GM12878 (cell line): ENCODE results near the gene C11orf98. TPM values are rescaled to one million over a fixed set of nuclear protein-coding genes. Genes with fewer than 3 reads are reported as not detected.
"Not testable (repeated sequence)": the region's sequence is repeated elsewhere in the genome, so short reads cannot be mapped to it uniquely, and the experiment has no call there.

Experiments used
- ATAC-seq: fragments of 200-7000 bp; cut with Tn5 transposase; 3 replicates; pipeline ENCODE4 v1.9.1; 2020; ENCODE audit warnings: mild to moderate bottlenecking, moderate library complexity
- BruUV-seq: library from RNA; stranded (reverse); fragments of 400-500 nt; replicated peaks from 2 replicates; lab custom pipeline; 2021; lab: Mats Ljungman, UMichigan
- CTCF ChIA-PET: fragments of 300-600 bp; sonication (Branson Sonifier 250); formaldehyde crosslinking; extraction: SDS; loops from one replicate; lab custom pipeline; 2021; ENCODE audit warnings: inconsistent platforms; lab: Yijun Ruan, JAX
- POLR2A ChIA-PET: fragments of 350-600 bp; formaldehyde crosslinking; extraction: SDS; loops from one replicate; lab custom pipeline; 2021; ENCODE audit warnings: inconsistent platforms; lab: Charles Lee
- RAD21 ChIA-PET: fragments of 300-600 bp; sonication (Branson Sonifier 250); formaldehyde crosslinking; loops from one replicate; lab custom pipeline; 2023; ENCODE audit warnings: antibody characterized with exemption; ENCODE audit not compliant: unreplicated experiment; lab: Charles Lee
- SMC1A ChIA-PET: fragments of 300-600 bp; sonication (Branson Sonifier 250); formaldehyde crosslinking; loops from one replicate; lab custom pipeline; 2023; ENCODE audit not compliant: unreplicated experiment, uncharacterized antibody; lab: Charles Lee
- DNase-seq: peaks from one replicate; pipeline ENCODE4 v3.0.0-alpha.2; 2011; ENCODE audit warnings: low read depth, low spot score
- FAIRE-seq: peaks from 3 replicates; lab custom pipeline; 2011; peaks lifted over from hg19 to GRCh38; lab: Jason Lieb, UNC
- H2AFZ ChIP-seq: 2 replicates; pipeline ENCODE4 v1.6.0; 2011; ENCODE audit warnings: low read depth, low read length, control low read depth; ENCODE audit not compliant: control insufficient read depth
- H3K27ac ChIP-seq: 2 replicates; pipeline ENCODE4 v1.5.1; 2011; ENCODE audit warnings: control low read depth; ENCODE audit not compliant: control insufficient read depth, insufficient read depth
- H3K27me3 ChIP-seq, 2 experiments: replicated peaks in 1 of 2; 2 replicates each; pipeline versions ENCODE4 v1.6.0 to v1.6.1; 2011; ENCODE audit warnings: low read length in 1 of 2; ENCODE audit not compliant: control insufficient read depth in 2 of 2, insufficient read depth in 2 of 2
- H3K36me3 ChIP-seq, 2 experiments: 2 replicates each; pipeline ENCODE4 v1.5.1; 2011; ENCODE audit warnings: low read length in 1 of 2; ENCODE audit not compliant: control insufficient read depth in 2 of 2, insufficient read depth in 2 of 2
- H3K4me1 ChIP-seq: 2 replicates; pipeline ENCODE4 v1.6.1; 2011; ENCODE audit warnings: mild to moderate bottlenecking, low read length, moderate library complexity, mixed read lengths; ENCODE audit not compliant: control insufficient read depth, insufficient read depth
- H3K4me2 ChIP-seq: 2 replicates; pipeline ENCODE4 v1.6.0; 2011; ENCODE audit warnings: control low read depth; ENCODE audit not compliant: control insufficient read depth, insufficient read depth
- H3K4me3 ChIP-seq: fragments of 200-600 bp; sonication (generic); 2 replicates; pipeline ENCODE4 v1.5.1; 2016
- H3K79me2 ChIP-seq: 2 replicates; pipeline ENCODE4 v1.6.0; 2011; ENCODE audit warnings: low read length; ENCODE audit not compliant: control insufficient read depth, insufficient read depth
- H3K9ac ChIP-seq: 2 replicates; pipeline ENCODE4 v1.8.0; 2011; ENCODE audit warnings: low read length, control low read depth, mixed read lengths; ENCODE audit not compliant: control insufficient read depth, insufficient read depth
- H3K9me3 ChIP-seq: replicated peaks from 3 replicates; pipeline ENCODE4 v1.5.1; 2011; ENCODE audit warnings: mild to moderate bottlenecking, low read length; ENCODE audit not compliant: control insufficient read depth, insufficient read depth
- H4K20me1 ChIP-seq: 2 replicates; pipeline ENCODE4 v1.6.0; 2011; ENCODE audit not compliant: control insufficient read depth, insufficient read depth
- BACH1 ChIP-seq: fragments of 450-650 bp; IDR thresholded peaks from 2 replicates; pipeline ENCODE4 v1.6.1; 2017; ENCODE audit warnings: mild to moderate bottlenecking, borderline replicate concordance
- CTCF ChIP-seq, 3 experiments: IDR thresholded peaks in 2 of 3; conservative IDR thresholded peaks in 1 of 3; 2 replicates each; pipeline ENCODE4 v1.5.1; 2011; ENCODE audit warnings: low read depth in 3 of 3, low read length in 3 of 3, mild to moderate bottlenecking in 3 of 3, control low read depth in 2 of 3, moderate library complexity in 2 of 3, inconsistent platforms in 1 of 3, mixed read lengths in 1 of 3; ENCODE audit not compliant: control insufficient read depth in 2 of 3, insufficient read depth in 1 of 3; ENCODE audit errors: extremely low read depth in 1 of 3
- EP300 ChIP-seq, 2 experiments: fragments of 150-350 bp in 1 of 2; IDR thresholded peaks; 2 replicates each; pipeline ENCODE4 v1.6.1; 2011 to 2012; ENCODE audit warnings: low read depth in 2 of 2, low read length in 2 of 2, borderline replicate concordance in 1 of 2, improper control_type of control experiment in 1 of 2, inconsistent platforms in 1 of 2; ENCODE audit not compliant: control insufficient read depth in 1 of 2
- ETV6 ChIP-seq, 2 experiments: fragments of 450-650 bp in 1 of 2; IDR thresholded peaks in 1 of 2; conservative IDR thresholded peaks in 1 of 2; 2 replicates each; pipeline ENCODE4 v1.6.1; 2014; ENCODE audit warnings: antibody characterized with exemption in 1 of 2, borderline replicate concordance in 1 of 2, low read depth in 1 of 2, mild to moderate bottlenecking in 1 of 2, moderate library complexity in 1 of 2
- HDGF ChIP-seq: fragments of 450-650 bp; IDR thresholded peaks from 2 replicates; pipeline ENCODE4 v1.6.1; 2016; ENCODE audit warnings: antibody characterized with exemption
- RAD21 ChIP-seq: IDR thresholded peaks from 2 replicates; pipeline ENCODE4 v1.6.1; 2011; ENCODE audit warnings: mild to moderate bottlenecking, low read depth, low read length, moderate library complexity; ENCODE audit not compliant: insufficient read depth
- RB1 ChIP-seq: fragments of 450-650 bp; formaldehyde crosslinking; IDR thresholded peaks from 2 replicates; pipeline ENCODE4 v1.6.1; 2017; ENCODE audit warnings: mild to moderate bottlenecking, borderline replicate concordance
- YY1 ChIP-seq: IDR thresholded peaks from 2 replicates; pipeline ENCODE4 v1.6.1; 2011; ENCODE audit warnings: low read depth, mild to moderate bottlenecking, low read length
- WGBS: methylation state at CpG from one replicate; pipeline ENCODE4 v1.1.6; 2016; ENCODE audit warnings: low lambda C conversion rate; ENCODE audit not compliant: insufficient replicate concordance, insufficient coverage; ENCODE audit errors: missing lambda C conversion rate; 5-methylcytosine and 5-hydroxymethylcytosine counted together
- in situ Hi-C: fragments of 300-500 bp; cut with MboI; formaldehyde crosslinking; loops from 9 replicates; pipeline ENCODE4 v1.14.3; 2018; ENCODE audit warnings: mixed read lengths
- intact Hi-C: fragments of 100-400 bp; cut with micrococcal nuclease; formaldehyde crosslinking; loops from one replicate; pipeline ENCODE4 v1.14.2; 2022; ENCODE audit not compliant: unreplicated experiment
- polyA plus RNA-seq, 11 experiments: library from polyadenylated mRNA; depleted of rRNA in 4 of 11; unstranded in 6 of 11; stranded (reverse) in 5 of 11; fragments of >200 nt; fragmentation: Nextera tagmentation in 4 of 11; fragmentation: Illumina TruSeq in 1 of 11; extraction: Ambion mirVana in 4 of 11; extraction: Trizol in 1 of 11; gene quantifications; 1 replicate in 1 of 11; 2 replicates in 10 of 11; pipeline versions ENCODE4 v1.2.1 to v1.2.3, GENCODE V29; 2011 to 2016; ENCODE audit warnings: inconsistent platforms in 2 of 11, missing spikeins in 2 of 11, low read depth in 1 of 11
- total RNA-seq, 4 experiments: library from RNA; depleted of rRNA in 3 of 4; stranded (reverse); fragments of >200 nt in 3 of 4; fragmentation: Illumina TruSeq in 1 of 4; extraction: Trizol in 1 of 4; gene quantifications; 2 replicates each; pipeline versions ENCODE4 v1.2.1 to v1.2.3, GENCODE V29; 2013 to 2021

Gene C11orf98
- total and polyA plus RNA-seq, 10 of the 15 experiments (the other 5 are each of a cell fraction or from before 2014, with no cell fraction given) = 62.5 to 270 (median 162) TPM

DNA sequence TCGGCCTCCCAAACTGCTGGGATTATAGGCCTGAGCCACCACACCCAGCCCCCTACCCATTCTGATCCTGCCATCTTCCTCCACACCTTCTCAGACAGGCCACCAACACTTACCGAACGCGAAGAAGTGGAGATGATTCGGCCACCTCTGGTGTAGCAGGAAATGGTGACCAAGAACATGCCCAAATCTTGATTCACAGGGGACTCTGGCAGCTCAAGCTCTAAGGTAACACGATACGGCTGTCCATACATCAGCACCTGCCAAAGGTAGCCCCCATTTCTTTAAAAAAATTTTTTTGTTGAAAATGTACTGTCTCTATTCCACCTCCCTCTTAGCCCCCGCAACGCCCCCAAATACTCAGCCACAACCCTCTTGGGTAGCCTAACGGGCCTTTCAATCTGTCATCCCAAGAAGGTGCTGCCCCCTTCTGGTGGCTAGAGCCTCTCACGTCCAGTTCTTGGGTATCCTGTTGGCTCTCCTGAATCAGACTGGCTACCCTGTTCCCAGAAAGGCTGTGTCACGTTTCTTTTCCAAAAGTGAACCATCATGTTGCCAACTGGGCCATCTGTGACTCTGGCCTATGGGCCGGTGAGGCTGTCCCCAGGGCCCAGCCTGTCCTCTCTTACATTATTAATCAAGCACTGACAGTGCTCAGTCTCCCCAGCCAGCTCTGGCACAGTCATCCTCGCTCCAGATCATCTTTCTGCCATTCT, 29.6 kb upstream of the C11orf98 start (continued):
- peak; percentile 79 to 86 (median 82) for TF ChIP-seq CTCF (IDR thresholded peaks at IDR 0.05 in 2 of 3, conservative IDR thresholded peaks at IDR 0.05 in 1 of 3; ENCODE audit: control insufficient read depth in 2 of 3, extremely low read depth in 1 of 3, insufficient read depth in 1 of 3, low read depth in 3 of 3, low read length in 3 of 3)
- peak; percentile 16; the same call in 1 of the 2 replicates for TF ChIP-seq HDGF
- TF ChIP-seq RAD21 = peak; percentile 83
- no peak for TF ChIP-seq ETV6 (conservative IDR thresholded peaks at IDR 0.05 in 1 of 2, IDR thresholded peaks at IDR 0.05 in 1 of 2; ENCODE audit: borderline replicate concordance in 1 of 2, low read depth in 1 of 2)
- TF ChIP-seq RB1 = 0 out of 2 replicates have a peak, but pooled peaks have one; percentile 23
- 0 out of 2 replicates have a peak, but pooled peaks have one; percentile 40 for TF ChIP-seq BACH1
- TF ChIP-seq YY1 = peak; percentile 77
- TF ChIP-seq EP300 (IDR thresholded peaks at IDR 0.05; ENCODE audit: borderline replicate concordance in 1 of 2, control insufficient read depth in 1 of 2, low read depth in 2 of 2, low read length in 2 of 2) = no peak

GRCh38 chr11:62693624-62694023, 28.6 kb upstream of the C11orf98 start:
- H2AFZ ChIP-seq, BruUV-seq, H4K20me1 ChIP-seq, H3K4me3 ChIP-seq, H3K4me1 ChIP-seq, DNase-seq, H3K9ac ChIP-seq, H3K79me2 ChIP-seq, FAIRE-seq, H3K4me2 ChIP-seq, H3K27me3 ChIP-seq, H3K9me3 ChIP-seq, ATAC-seq, H3K27ac ChIP-seq, H3K36me3 ChIP-seq: not testable (repeated sequence)
- ChIA-PET POLR2A (interaction anchor here (0.7 kb wide), 1 partner anchor 76 kb away, joined by 5 read pairs; no protein-coding TSS in a partner anchor), SMC1A (interaction anchor here (0.6 to 3.2 kb wide), 14 partner anchors 11 to 298 kb away, joined by 3 to 17 read pairs (median 4); partner anchors contain the start of genes GANAB, MTA2, TUT1 and UQCC3), RAD21 (interaction anchor here (0.6 to 3.2 kb wide), 9 partner anchors 17 to 299 kb away, joined by 3 to 18 read pairs (median 5); partner anchors contain the start of genes C11orf98, CSKMT, LBHD1 and TUT1), CTCF (interaction anchor here (0.7 to 3.3 kb wide), 29 partner anchors 10 to 1112 kb away, joined by 3 to 48 read pairs (median 4); partner anchors contain the start of genes B3GAT3, BSCL2, C11orf98 and CSKMT)
- 92% methylated on average over 1 of the region's 4 CpGs for WGBS
- in situ Hi-C loops (loop anchor here (5.0 to 10.0 kb wide), 2 partner anchors 269 to 296 kb away; no protein-coding TSS in a partner anchor), intact Hi-C loops (loop anchor here (1.0 to 2.0 kb wide), 2 partner anchors 269 to 299 kb away; no protein-coding TSS in a partner anchor)
